ENCODE results near the gene NDUFS7.

Gene NDUFS7

GRCh38 chr19:1379126-1379905 lies 4.4 kb upstream of the NDUFS7 start:
- no peak for DNase-seq
- in situ Hi-C loops (cut with HindIII; ENCODE audit: low pct_ligation_motif_present, low pct_unique_long_range_greater_than_20kb, low sequenced_read_pairs): no loop called here

- no peak for DNase-seq
- in situ Hi-C loops (cut with HindIII; ENCODE audit: low pct_ligation_motif_present, low pct_unique_long_range_greater_than_20kb, low sequenced_read_pairs): no loop called here
Measured at GRCh38 chr19:1379961-1380489, 3.7 kb upstream of the NDUFS7 start.

GRCh38 chr19:1382250-1382649 lies 1.5 kb upstream of the NDUFS7 start:
- DNase-seq: no peak
- in situ Hi-C loops (cut with HindIII; ENCODE audit: low pct_ligation_motif_present, low pct_unique_long_range_greater_than_20kb, low sequenced_read_pairs): no loop called here

- in situ Hi-C loops (cut with HindIII; ENCODE audit: low pct_ligation_motif_present, low pct_unique_long_range_greater_than_20kb, low sequenced_read_pairs): no loop called here
Measured at GRCh38 chr19:1383017-1383311, 743 bp upstream of the NDUFS7 start.

GRCh38 chr19:1384085-1384462 lies 367 bp downstream of the NDUFS7 start:
- in situ Hi-C loops (cut with HindIII; ENCODE audit: low pct_ligation_motif_present, low pct_unique_long_range_greater_than_20kb, low sequenced_read_pairs): no loop called here
- no peak for DNase-seq

More at GRCh38 chr19:1383017-1383311, 743 bp upstream of the NDUFS7 start:
- no peak for DNase-seq

GRCh38 chr19:1384478-1385110 lies 887 bp downstream of the NDUFS7 start:
- no peak for DNase-seq

GRCh38 chr19:1385816-1386215 lies 2.1 kb downstream of the NDUFS7 start:
- no peak for DNase-seq
- in situ Hi-C loops (cut with HindIII; ENCODE audit: low pct_ligation_motif_present, low pct_unique_long_range_greater_than_20kb, low sequenced_read_pairs): no loop called here

More at GRCh38 chr19:1384478-1385110, 887 bp downstream of the NDUFS7 start:
- in situ Hi-C loops (cut with HindIII; ENCODE audit: low pct_ligation_motif_present, low pct_unique_long_range_greater_than_20kb, low sequenced_read_pairs): no loop called here

GRCh38 chr19:1386945-1387683 lies 3.4 kb downstream of the NDUFS7 start:
- in situ Hi-C loops (cut with HindIII; ENCODE audit: low pct_ligation_motif_present, low pct_unique_long_range_greater_than_20kb, low sequenced_read_pairs): no loop called here
- no peak for DNase-seq

GRCh38 chr19:1387684-1388636 lies 4.3 kb downstream of the NDUFS7 start:
- in situ Hi-C loops (cut with HindIII; ENCODE audit: low pct_ligation_motif_present, low pct_unique_long_range_greater_than_20kb, low sequenced_read_pairs): no loop called here
- no peak for DNase-seq

- in situ Hi-C loops (cut with HindIII; ENCODE audit: low pct_ligation_motif_present, low pct_unique_long_range_greater_than_20kb, low sequenced_read_pairs): no loop called here
- DNase-seq: no peak
Measured at GRCh38 chr19:1388637-1389026, 4.9 kb downstream of the NDUFS7 start.

- DNase-seq: no peak
Measured at GRCh38 chr19:1389033-1389940, 5.6 kb downstream of the NDUFS7 start.

GRCh38 chr19:1390890-1391423 lies 7.2 kb downstream of the NDUFS7 start:
- DNase-seq: no peak
- in situ Hi-C loops (cut with HindIII; ENCODE audit: low pct_ligation_motif_present, low pct_unique_long_range_greater_than_20kb, low sequenced_read_pairs): no loop called here

More at GRCh38 chr19:1389033-1389940, 5.6 kb downstream of the NDUFS7 start:
- in situ Hi-C loops (cut with HindIII; ENCODE audit: low pct_ligation_motif_present, low pct_unique_long_range_greater_than_20kb, low sequenced_read_pairs): no loop called here

- in situ Hi-C loops (cut with HindIII; ENCODE audit: low pct_ligation_motif_present, low pct_unique_long_range_greater_than_20kb, low sequenced_read_pairs): no loop called here
- DNase-seq: no peak
Measured at GRCh38 chr19:1392407-1392806, 8.7 kb downstream of the NDUFS7 start.

GRCh38 chr19:1392939-1393530 lies 9.3 kb downstream of the NDUFS7 start:
- no peak for DNase-seq
- in situ Hi-C loops (cut with HindIII; ENCODE audit: low pct_ligation_motif_present, low pct_unique_long_range_greater_than_20kb, low sequenced_read_pairs): no loop called here

GRCh38 chr19:1393841-1394240 lies 10.1 kb downstream of the NDUFS7 start:
- in situ Hi-C loops (cut with HindIII; ENCODE audit: low pct_ligation_motif_present, low pct_unique_long_range_greater_than_20kb, low sequenced_read_pairs): no loop called here
- no peak for DNase-seq

GRCh38 chr19:1394252-1395193 lies 10.8 kb downstream of the NDUFS7 start:
- no peak for DNase-seq
- in situ Hi-C loops (cut with HindIII; ENCODE audit: low pct_ligation_motif_present, low pct_unique_long_range_greater_than_20kb, low sequenced_read_pairs): no loop called here

Measured in ACHN (cell line).